Stimulated activated CD4-positive, alpha-beta T cell treated with anti-CD3 and anti-CD28 coated beads, Interleukin-12 subunit alpha, Interleukin-12 subunit beta, amount 100 ng/mL, for 4 hours (primary cell): ENCODE data around the gene SUFU.
A peak's percentile ranks its signal among the peaks of the same experiment; 100 is the strongest.
"Not testable (repeated sequence)": the region's sequence is repeated elsewhere in the genome, so short reads cannot be mapped to it uniquely, and the experiment has no call there.

Experiments used
- DNase-seq: peaks from one replicate; pipeline ENCODE4 v3.0.0-alpha.2; 2020

Gene SUFU

GRCh38 chr10:102503264-102504178 is at the start of gene SUFU:
Gene SUFU (plus strand): TSS chr10:102503972. CDS start chr10:102504153, 181 bp downstream.
- DNase-seq: peak; percentile 97

GRCh38 chr10:102454662-102455487 is 48.9 kb upstream of the SUFU start:
- DNase-seq: not testable (repeated sequence)

GRCh38 chr10:102455893-102456471 is 47.8 kb upstream of the SUFU start:
- no peak for DNase-seq

- no peak for DNase-seq
These were observed 46.1 kb upstream of the SUFU start for GRCh38 chr10:102457591-102458150.

- DNase-seq: no peak
These were observed 45.1 kb upstream of the SUFU start for GRCh38 chr10:102458656-102459055.

GRCh38 chr10:102460836-102461186 is 43.0 kb upstream of the SUFU start:
- DNase-seq: no peak

- peak; percentile 96 for DNase-seq
These were observed 42.4 kb upstream of the SUFU start for GRCh38 chr10:102461187-102462054.

- no peak for DNase-seq
These were observed 41.2 kb upstream of the SUFU start for GRCh38 chr10:102462512-102463054.

- no peak for DNase-seq
These were observed 39.8 kb upstream of the SUFU start for GRCh38 chr10:102463983-102464382.

- no peak for DNase-seq
These were observed 38.3 kb upstream of the SUFU start for GRCh38 chr10:102465466-102465865.

GRCh38 chr10:102467318-102467717 is 36.5 kb upstream of the SUFU start:
- no peak for DNase-seq

- no peak for DNase-seq
These were observed 35.8 kb upstream of the SUFU start for GRCh38 chr10:102467971-102468438.

GRCh38 chr10:102468683-102469082 is 35.1 kb upstream of the SUFU start:
- DNase-seq: no peak

GRCh38 chr10:102470579-102471546 is 32.9 kb upstream of the SUFU start:
- DNase-seq: no peak

GRCh38 chr10:102473445-102474331 is 30.1 kb upstream of the SUFU start:
- DNase-seq: no peak

- DNase-seq: no peak
These were observed 28.2 kb upstream of the SUFU start for GRCh38 chr10:102475451-102476040.

- DNase-seq: no peak
These were observed 27.2 kb upstream of the SUFU start for GRCh38 chr10:102476466-102477141.

- DNase-seq: no peak
These were observed 24.1 kb upstream of the SUFU start for GRCh38 chr10:102479651-102480050.
